Measurements from ENCODE around the gene PPP3CB.

PPP3CB gene

GRCh38 chr10:73480158-73480557 lies 15.7 kb downstream of the PPP3CB start:
- no peak for DNase-seq (ENCODE audit: low read depth)

- DNase-seq (ENCODE audit: low read depth), result no peak
These were observed 17.2 kb downstream of the PPP3CB start for GRCh38 chr10:73478636-73479035.

DNA sequence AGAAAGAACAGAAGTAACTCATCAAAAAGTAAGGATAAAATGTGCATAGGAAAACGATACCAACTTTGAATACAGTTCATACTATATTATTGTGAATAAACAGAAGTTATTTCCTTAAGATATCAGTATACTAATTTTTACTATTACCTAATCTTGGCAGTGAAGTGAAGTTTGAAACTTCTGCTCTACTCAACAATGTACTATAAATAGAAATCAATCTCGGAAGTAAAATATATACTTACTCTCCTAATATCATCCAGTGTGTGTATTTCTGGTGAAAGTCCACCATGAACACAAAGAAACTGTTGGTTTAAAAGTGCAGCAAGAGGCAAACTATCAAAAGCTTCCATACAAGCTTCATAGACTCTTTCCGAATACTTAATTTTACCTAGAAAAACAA lies 24.6 kb downstream of the PPP3CB start:
- no peak for DNase-seq (ENCODE audit: low read depth)

DNA sequence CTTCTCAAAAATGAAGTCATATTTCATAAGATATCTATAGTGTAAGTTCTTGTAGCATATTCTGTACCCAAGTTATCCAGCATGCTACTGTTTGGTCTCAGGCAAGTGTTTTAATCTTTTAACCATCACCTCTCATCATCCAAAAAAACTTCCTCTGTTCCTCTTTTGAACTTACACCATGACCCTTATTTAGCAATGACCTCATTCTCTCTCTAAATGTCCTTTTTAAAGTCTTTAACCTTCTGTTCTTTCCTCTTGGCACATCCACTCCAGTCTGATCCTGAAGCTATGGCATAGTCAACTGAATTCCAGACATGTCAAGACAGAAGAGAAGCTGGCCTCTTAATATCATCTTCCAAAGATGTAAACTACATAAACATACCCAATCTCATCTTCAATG lies 26.2 kb downstream of the PPP3CB start:
- no peak for DNase-seq (ENCODE audit: low read depth)

GRCh38 chr10:73467206-73467605 lies 28.6 kb downstream of the PPP3CB start:
- DNase-seq (ENCODE audit: low read depth), result no peak

- no peak for DNase-seq (ENCODE audit: low read depth)
These were observed 29.7 kb downstream of the PPP3CB start for GRCh38 chr10:73465978-73466726.

- no peak for DNase-seq (ENCODE audit: low read depth)
These were observed 34.9 kb downstream of the PPP3CB start for GRCh38 chr10:73460897-73461296.

DNA sequence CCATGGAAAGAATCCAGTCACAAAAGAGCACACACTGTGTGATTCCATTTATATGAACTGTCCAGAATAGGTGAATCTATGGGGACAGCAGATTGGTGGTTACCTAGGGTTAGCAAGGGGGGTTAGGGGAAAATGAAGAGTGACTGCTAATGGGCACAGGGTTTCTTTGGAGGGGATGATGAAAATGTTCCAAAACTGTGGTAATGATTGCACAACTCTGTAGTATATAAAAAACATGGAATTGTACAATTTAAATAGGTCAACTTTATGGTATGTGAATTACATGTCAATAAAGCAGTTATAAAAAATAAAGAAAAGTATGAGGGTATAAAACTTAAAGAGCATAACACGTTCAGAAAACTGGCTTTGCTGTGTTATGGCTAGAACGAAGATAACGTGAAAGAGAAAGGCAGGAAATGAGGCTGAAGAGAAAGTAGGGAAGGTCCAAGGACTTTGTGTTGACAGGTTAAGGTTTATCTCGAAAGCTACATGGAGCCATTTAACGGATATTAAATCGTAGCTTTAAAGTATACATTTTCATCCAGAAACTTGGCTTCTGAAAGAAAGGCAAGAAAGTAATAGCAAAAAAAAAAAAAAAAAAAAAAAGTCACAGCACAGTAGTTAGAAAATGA lies 36.0 kb downstream of the PPP3CB start:
- DNase-seq (ENCODE audit: low read depth), result no peak

DNA sequence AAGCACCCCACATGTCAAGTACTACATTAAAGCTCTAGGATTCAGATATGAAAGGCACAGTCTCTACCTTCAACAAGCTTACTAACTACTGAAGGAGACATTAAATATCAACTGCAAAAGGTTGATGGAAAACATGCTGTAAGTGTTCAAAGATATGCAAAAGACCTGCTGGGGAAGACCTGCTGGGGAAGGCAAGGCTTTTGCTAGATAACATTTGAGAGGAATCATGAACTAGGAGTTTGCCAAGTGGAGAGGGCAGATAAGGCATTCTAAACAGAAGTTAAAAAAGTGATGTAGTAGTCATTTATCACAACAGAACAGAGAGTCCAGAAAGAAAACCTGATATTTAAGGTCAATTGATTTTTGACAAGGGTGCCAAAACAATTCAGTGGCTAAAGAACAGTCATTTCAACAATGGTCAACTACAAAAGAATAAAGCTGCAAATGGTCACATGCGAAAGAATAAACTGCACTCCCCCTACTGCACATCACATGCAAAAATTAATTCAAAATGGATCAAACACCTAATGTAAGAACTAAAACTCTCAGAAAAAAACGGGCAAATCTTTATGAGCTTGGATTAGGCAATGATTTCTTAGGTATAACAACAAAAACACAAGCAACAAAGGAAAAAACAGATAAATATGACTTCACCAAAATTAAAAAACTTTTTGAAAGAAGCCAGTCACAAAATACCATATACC lies 39.5 kb downstream of the PPP3CB start:
- DNase-seq (ENCODE audit: low read depth), result no peak

DNA sequence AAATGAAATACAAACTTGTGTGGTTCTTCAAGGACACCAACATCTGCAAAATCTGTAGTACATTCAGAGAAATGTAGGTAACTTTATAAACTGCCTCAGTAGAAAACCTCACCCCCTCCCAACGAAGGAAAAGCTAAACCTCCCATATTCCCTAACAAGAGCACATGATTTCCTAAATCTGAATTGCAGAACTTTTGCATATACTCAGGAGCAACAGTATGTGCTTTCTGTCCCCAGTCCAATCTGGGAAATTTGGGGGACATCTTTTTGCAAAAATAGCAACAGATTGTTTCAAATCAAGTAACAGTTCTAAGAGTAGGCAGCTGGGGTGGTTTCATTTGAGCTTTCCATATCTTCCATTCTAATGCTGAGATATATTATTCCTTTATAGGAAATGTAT lies 46.7 kb downstream of the PPP3CB start:
- no peak for DNase-seq (ENCODE audit: low read depth)

GRCh38 chr10:73448384-73448783 lies 47.4 kb downstream of the PPP3CB start:
- DNase-seq (ENCODE audit: low read depth), result no peak

- no peak for DNase-seq (ENCODE audit: low read depth)
These were observed 48.9 kb downstream of the PPP3CB start for GRCh38 chr10:73446926-73447325.

- DNase-seq (ENCODE audit: low read depth), result no peak
These were observed 51.4 kb downstream of the PPP3CB start for GRCh38 chr10:73444457-73444856.

DNA sequence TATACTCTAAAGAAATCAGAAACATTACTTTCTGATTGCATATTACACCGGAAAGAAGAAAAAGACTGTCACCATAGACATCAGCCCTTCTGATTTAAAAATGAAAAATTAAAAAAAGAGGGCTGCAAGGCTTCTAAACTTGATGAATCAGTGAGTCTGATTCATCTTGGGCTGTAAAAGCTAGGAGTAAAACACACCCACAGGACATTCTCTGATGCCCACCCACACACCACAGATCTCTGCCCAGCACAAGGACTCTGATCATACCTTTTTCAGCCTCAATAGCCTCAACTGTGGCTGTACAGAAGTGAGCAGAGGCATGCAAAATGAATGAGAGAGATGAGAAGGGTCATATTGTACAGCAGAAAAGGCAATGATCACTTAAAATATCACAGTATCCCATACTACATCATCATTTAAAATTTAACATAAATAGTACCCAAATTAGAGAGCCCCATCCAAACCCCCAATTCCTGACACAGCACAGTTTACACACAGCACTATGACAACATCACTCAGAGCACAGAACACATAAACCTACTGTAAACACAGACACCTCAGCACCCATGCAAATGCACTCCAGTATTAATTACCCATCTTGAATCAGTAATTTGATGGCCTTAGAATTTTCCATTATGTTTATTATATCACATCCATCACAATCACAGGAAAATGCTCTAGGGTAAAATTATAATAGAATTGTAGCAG lies 56.1 kb downstream of the PPP3CB start:
- no peak for DNase-seq (ENCODE audit: low read depth)

DNA sequence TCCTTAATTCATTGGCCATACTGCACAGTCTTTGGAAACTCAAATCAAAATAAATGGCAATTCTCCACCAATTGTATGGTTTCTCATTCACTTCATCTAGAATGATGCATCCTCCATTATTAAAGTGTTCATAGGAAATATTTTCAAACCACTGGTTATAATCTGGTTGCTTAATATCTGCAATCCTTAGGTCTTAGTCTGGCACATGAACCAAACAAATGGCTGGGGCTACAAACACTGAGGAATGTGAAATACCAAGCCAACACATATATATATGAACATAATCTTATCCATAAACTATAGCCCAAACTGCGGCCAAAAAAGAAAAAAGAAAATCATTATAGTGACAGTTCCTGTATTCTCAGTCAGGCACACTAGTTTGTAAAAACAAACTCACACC lies 56.8 kb downstream of the PPP3CB start:
- no peak for DNase-seq (ENCODE audit: low read depth)

GRCh38 chr10:73433538-73433867 lies 62.3 kb downstream of the PPP3CB start, which contains the start of gene MSS51:
MSS51 (minus strand) TSS chr10:73433561; CDS start chr10:73428284, 5,277 bp downstream.
- no peak for DNase-seq (ENCODE audit: low read depth)

DNA sequence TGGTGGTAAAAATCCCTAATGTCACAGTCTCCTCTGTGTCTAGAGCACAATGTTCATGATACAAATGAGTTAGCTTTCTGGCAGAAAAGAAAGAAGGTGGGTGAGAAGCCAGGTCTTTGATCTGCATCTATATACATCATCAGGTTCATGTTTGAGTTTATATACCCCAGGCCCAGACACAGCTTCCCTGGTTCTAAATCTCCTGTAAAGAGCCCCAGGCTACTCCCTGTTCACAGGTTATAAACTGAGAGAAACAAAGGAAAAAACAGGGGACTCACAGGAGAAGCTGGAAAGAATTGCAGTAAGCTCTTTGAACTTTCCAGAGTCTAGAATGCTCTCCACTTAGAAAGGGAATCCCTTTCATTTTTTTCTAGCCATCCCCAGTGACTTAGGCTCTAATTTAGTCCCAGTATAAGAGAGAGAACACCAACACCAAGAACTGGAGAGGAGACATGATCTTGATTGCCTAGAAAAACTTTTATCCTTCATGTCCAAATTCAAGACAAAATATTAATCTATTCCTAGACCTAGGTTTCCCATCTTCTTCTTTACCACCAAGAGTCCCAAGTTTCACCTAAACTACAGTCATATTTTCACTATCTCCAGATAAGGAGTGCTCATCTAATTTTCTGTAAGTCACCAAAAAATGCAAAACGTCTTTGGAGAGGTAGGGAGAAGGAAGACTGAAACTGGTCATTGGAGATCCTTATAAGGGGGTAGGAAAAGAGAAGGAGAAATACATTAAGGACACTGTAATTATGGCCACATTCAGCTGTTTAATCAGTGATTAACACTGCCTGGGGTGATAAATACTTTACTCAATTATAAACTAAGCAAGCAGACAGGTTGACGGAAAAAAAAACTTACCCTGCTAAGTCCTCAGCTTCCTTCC lies 62.9 kb downstream of the PPP3CB start:
- no peak for DNase-seq (ENCODE audit: low read depth)

- no peak for DNase-seq (ENCODE audit: low read depth)
These were observed 69.5 kb downstream of the PPP3CB start for GRCh38 chr10:73426318-73426717.

GRCh38 chr10:73424478-73424877 lies 71.3 kb downstream of the PPP3CB start:
- no peak for DNase-seq (ENCODE audit: low read depth)

GRCh38 chr10:73423309-73423708 lies 72.5 kb downstream of the PPP3CB start:
- no peak for DNase-seq (ENCODE audit: low read depth)

GRCh38 chr10:73416571-73416970 lies 79.3 kb downstream of the PPP3CB start:
- no peak for DNase-seq (ENCODE audit: low read depth)
